MCF 10A (cell line): ENCODE results near the gene PER3. TPM values are rescaled to one million over a fixed set of nuclear protein-coding genes. Genes with fewer than 3 reads are reported as not detected.
"Not testable (repeated sequence)": the region's sequence is repeated elsewhere in the genome, so short reads cannot be mapped to it uniquely, and the experiment has no call there.

Experiments
- BruUV-seq: library from RNA; stranded (reverse); fragments of 400-500 nt; replicated peaks from 2 replicates; lab custom pipeline; 2021; lab: Mats Ljungman, UMichigan
- CTCF ChIA-PET: fragments of 300-600 bp; sonication (Branson Sonifier 250); formaldehyde crosslinking; extraction: SDS; loops from one replicate; lab custom pipeline; 2021; ENCODE audit warnings: antibody characterized with exemption, inconsistent platforms; lab: Yijun Ruan, JAX
- POLR2A ChIA-PET: fragments of 300-600, 350-650 bp; sonication (Branson Sonifier 250); formaldehyde crosslinking; extraction: SDS; loops from one replicate; lab custom pipeline; 2020; ENCODE audit warnings: antibody characterized with exemption, inconsistent platforms; lab: Yijun Ruan, JAX
- DNase-seq: peaks from one replicate; pipeline ENCODE4 v3.0.0-alpha.2; 2018; ENCODE audit not compliant: unreplicated experiment
- H3K27ac Mint-ChIP-seq: one replicate; pipeline ENCODE4 v1.8.0; 2022; ENCODE audit warnings: mild to moderate bottlenecking, low read depth, mixed read lengths; ENCODE audit not compliant: unreplicated experiment
- H3K27me3 Mint-ChIP-seq: one replicate; pipeline ENCODE4 v1.8.0; 2022; ENCODE audit warnings: mixed read lengths; ENCODE audit not compliant: insufficient read depth, unreplicated experiment
- H3K36me3 Mint-ChIP-seq: one replicate; pipeline ENCODE4 v1.8.0; 2022; ENCODE audit warnings: mild to moderate bottlenecking, moderate library complexity, mixed read lengths; ENCODE audit not compliant: insufficient read depth, unreplicated experiment
- H3K4me1 Mint-ChIP-seq: one replicate; pipeline ENCODE4 v1.8.0; 2022; ENCODE audit warnings: mixed read lengths; ENCODE audit not compliant: insufficient read depth, unreplicated experiment
- H3K4me3 Mint-ChIP-seq: one replicate; pipeline ENCODE4 v1.8.0; 2022; ENCODE audit warnings: mild to moderate bottlenecking, moderate library complexity, mixed read lengths; ENCODE audit not compliant: unreplicated experiment
- H3K9me3 Mint-ChIP-seq: one replicate; pipeline ENCODE4 v1.8.0; 2022; ENCODE audit warnings: mixed read lengths; ENCODE audit not compliant: unreplicated experiment
- intact Hi-C: fragments of 100-400 bp; cut with micrococcal nuclease; formaldehyde crosslinking; loops from 2 replicates; pipeline ENCODE4 v1.14.1; 2022
- total RNA-seq: library from RNA; stranded (reverse); gene quantifications from 2 replicates; pipeline ENCODE4 v1.2.3, GENCODE V29; 2022
- TF ChIP-seq, protein P1 (sequence below): fragments of 200-600 bp; IDR thresholded peaks from one replicate; pipeline ENCODE4 v1.8.0; 2022; ENCODE audit warnings: antibody characterized with exemption, mild to moderate bottlenecking; ENCODE audit not compliant: unreplicated experiment

PER3 gene
- total RNA-seq, 1 experiment from 2014 or later: 0.84 TPM

- Mint-ChIP-seq H3K4me1 (no peaks in the 10 kb centered on the region), H3K27me3 (no peaks in the 10 kb centered on the region), H3K9me3 (peaks cover 6% of the 10 kb centered on the region), H3K27ac (no peak overlapping the region), H3K36me3 (peaks cover 10% of the 10 kb centered on the region), H3K4me3 (no peak overlapping the region)
- no peak for DNase-seq
- TF ChIP-seq, protein P1, sequence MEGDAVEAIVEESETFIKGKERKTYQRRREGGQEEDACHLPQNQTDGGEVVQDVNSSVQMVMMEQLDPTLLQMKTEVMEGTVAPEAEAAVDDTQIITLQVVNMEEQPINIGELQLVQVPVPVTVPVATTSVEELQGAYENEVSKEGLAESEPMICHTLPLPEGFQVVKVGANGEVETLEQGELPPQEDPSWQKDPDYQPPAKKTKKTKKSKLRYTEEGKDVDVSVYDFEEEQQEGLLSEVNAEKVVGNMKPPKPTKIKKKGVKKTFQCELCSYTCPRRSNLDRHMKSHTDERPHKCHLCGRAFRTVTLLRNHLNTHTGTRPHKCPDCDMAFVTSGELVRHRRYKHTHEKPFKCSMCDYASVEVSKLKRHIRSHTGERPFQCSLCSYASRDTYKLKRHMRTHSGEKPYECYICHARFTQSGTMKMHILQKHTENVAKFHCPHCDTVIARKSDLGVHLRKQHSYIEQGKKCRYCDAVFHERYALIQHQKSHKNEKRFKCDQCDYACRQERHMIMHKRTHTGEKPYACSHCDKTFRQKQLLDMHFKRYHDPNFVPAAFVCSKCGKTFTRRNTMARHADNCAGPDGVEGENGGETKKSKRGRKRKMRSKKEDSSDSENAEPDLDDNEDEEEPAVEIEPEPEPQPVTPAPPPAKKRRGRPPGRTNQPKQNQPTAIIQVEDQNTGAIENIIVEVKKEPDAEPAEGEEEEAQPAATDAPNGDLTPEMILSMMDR: no peak
- intact Hi-C loops: no loop called here
- CTCF ChIA-PET: interaction anchor here (0.6 kb wide), 1 partner anchor 26 kb away, joined by 3 read pairs; no protein-coding TSS in a partner anchor
- POLR2A ChIA-PET: no interaction called here
- BruUV-seq: no TSS peak
Observed at GRCh38 chr1:7785108-7785507, 1.0 kb downstream of the PER3 start.

DNA sequence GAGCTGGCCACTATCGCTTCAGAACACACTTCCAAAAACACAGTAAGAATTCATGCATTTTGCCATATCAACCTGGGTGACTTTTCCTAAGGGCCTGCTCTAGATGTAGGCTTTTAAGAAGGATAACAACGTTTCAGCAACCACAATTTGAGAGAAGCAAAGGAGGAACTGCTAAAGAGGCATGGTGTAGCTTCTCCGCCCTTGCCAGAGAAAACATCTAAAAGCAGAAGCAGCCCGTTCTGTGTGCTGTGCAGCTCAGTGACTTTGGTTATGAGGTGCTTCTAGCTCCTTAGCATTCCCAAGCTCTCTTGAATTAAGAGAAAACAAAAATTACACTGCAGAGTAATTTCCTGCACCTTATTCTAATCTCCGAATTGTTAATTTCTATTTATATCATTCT lies 2.7 kb downstream of the PER3 start:
- TF ChIP-seq, protein P1: no peak
- intact Hi-C loops: no loop called here
- CTCF ChIA-PET: interaction anchor here (1.3 kb wide), 1 partner anchor 14 kb away, joined by 5 read pairs; no protein-coding TSS in a partner anchor
- no TSS peak for BruUV-seq
- Mint-ChIP-seq H3K4me3 (no peak overlapping the region), H3K4me1 (no peaks in the 10 kb centered on the region), H3K36me3 (peaks cover 7% of the 10 kb centered on the region), H3K27ac (no peak overlapping the region), H3K27me3 (no peaks in the 10 kb centered on the region), H3K9me3 (peaks cover 18% of the 10 kb centered on the region)
- POLR2A ChIA-PET: interaction anchor here (0.6 to 1.0 kb wide), 3 partner anchors 15 to 1098 kb away, joined by 3 read pairs; partner anchors contain the start of gene VAMP3
- no peak for DNase-seq

- Mint-ChIP-seq H3K9me3 (peaks cover 20% of the 10 kb centered on the region), H3K27me3 (no peaks in the 10 kb centered on the region), H3K36me3 (peaks cover 7% of the 10 kb centered on the region), H3K4me3 (no peak overlapping the region), H3K4me1 (no peaks in the 10 kb centered on the region), H3K27ac (peak overlapping the region; percentile 33)
- CTCF ChIA-PET: no interaction called here
- POLR2A ChIA-PET: interaction anchor here (0.6 to 1.7 kb wide), 3 partner anchors 12 to 754 kb away, joined by 3 to 4 read pairs (median 3); no protein-coding TSS in a partner anchor
- DNase-seq: no peak
- TF ChIP-seq, protein P1: no peak
- BruUV-seq: no TSS peak
- intact Hi-C loops: no loop called here
Observed at GRCh38 chr1:7789828-7790227, 5.7 kb downstream of the PER3 start.

DNA sequence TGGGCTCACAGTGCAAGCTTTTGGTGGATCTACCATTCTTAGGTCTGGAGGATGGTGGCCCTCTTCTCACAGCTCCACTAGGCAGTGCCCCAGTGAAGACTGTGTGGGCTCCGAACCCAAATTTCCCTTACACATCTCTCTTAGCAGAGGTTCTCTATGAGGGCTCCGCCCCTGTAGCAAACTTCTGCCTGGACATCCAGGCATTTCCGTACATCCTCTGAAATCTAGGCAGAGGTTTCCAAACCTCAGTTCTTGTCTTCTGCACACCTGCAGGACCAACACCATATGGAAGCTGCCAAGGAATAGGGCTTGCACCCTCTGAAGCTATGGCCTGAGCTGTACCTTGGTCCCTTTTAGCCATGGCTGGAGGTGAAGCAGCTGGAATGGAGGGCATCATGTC lies 6.9 kb downstream of the PER3 start:
- H3K27me3 Mint-ChIP-seq, POLR2A ChIA-PET, DNase-seq, BruUV-seq, H3K4me3 Mint-ChIP-seq, H3K27ac Mint-ChIP-seq, intact Hi-C loops, H3K4me1 Mint-ChIP-seq: not testable (repeated sequence)
- peaks cover 13% of the 10 kb centered on the region for H3K36me3 Mint-ChIP-seq
- CTCF ChIA-PET: interaction anchor here (0.6 kb wide), 1 partner anchor 123 kb away, joined by 3 read pairs; no protein-coding TSS in a partner anchor
- H3K9me3 Mint-ChIP-seq: peaks cover 20% of the 10 kb centered on the region
